ENCODE measurements around the gene PADI1.

GRCh38 chr1:17205652-17206051 is 724 bp downstream of the PADI1 start:
- no peak for TF ChIP-seq CTCF (tag by site-specific recombination; IDR thresholded peaks at IDR 0.05)
- no peak for TF ChIP-seq ZNF555 (tag by site-specific recombination; conservative IDR thresholded peaks at IDR 0.05)
- no peak for TF ChIP-seq ZNF16 (tag by site-specific recombination; IDR thresholded peaks at IDR 0.05; ENCODE audit: low read depth)
- TF ChIP-seq ZSCAN18 (tag by site-specific recombination; IDR thresholded peaks at IDR 0.05): no peak
- no peak for TF ChIP-seq SP7 (tag by site-specific recombination; IDR thresholded peaks at IDR 0.05)
- TF ChIP-seq ZIC2 (tag by site-specific recombination; IDR thresholded peaks at IDR 0.05): no peak
- TF ChIP-seq ZNF155 (tag by site-specific recombination; IDR thresholded peaks at IDR 0.05): no peak
- no peak for TF ChIP-seq ZSCAN5A (tag by site-specific recombination; IDR thresholded peaks at IDR 0.05)
- TF ChIP-seq ZNF292 (tag by site-specific recombination; IDR thresholded peaks at IDR 0.05; ENCODE audit: borderline replicate concordance, low read depth): no peak
- TF ChIP-seq ZBTB21 (tag by site-specific recombination; IDR thresholded peaks at IDR 0.05): no peak
- no peak for TF ChIP-seq ZBTB11 (tag by site-specific recombination; conservative IDR thresholded peaks at IDR 0.05; ENCODE audit: low read depth)
- no peak for TF ChIP-seq ZNF280C (tag by site-specific recombination; IDR thresholded peaks at IDR 0.05)
- TF ChIP-seq TRIM28 (IDR thresholded peaks at IDR 0.05; ENCODE audit: borderline replicate concordance, low read length): no peak

Measured in HEK293 (cell line).